HL-60 (cell line): Measurements from ENCODE around the gene SDK1.
"Not testable (repeated sequence)": the region's sequence is repeated elsewhere in the genome, so short reads cannot be mapped to it uniquely, and the experiment has no call there.

ENCODE experiments used
- DNase-seq, 2 experiments: peaks; one replicate each; pipeline ENCODE4 v3.0.0-alpha.2; 2010 to 2020; ENCODE audit warnings: low read depth in 1 of 2, low spot score in 1 of 2
- H3K27ac ChIP-seq: fragments of 250-450 bp; sonication (Bioruptor Pico); replicated peaks from 2 replicates; pipeline ENCODE4 v1.5.1; 2020; ENCODE audit warnings: mild to moderate bottlenecking, moderate library complexity
- H3K27me3 ChIP-seq: fragments of 250-450 bp; sonication (Bioruptor Pico); 2 replicates; pipeline ENCODE4 v1.5.1; 2021; ENCODE audit warnings: mild to moderate bottlenecking, moderate library complexity; ENCODE audit not compliant: insufficient read depth, poor library complexity, severe bottlenecking
- H3K4me3 ChIP-seq: replicated peaks from 2 replicates; pipeline ENCODE4 v1.5.1; 2011; ENCODE audit warnings: mild to moderate bottlenecking, control low read depth, low read length; ENCODE audit not compliant: insufficient read depth
- GABPA ChIP-seq: IDR thresholded peaks from 2 replicates; pipeline ENCODE4 v1.6.1; 2012; ENCODE audit warnings: low read depth
- POLR2AphosphoS5 ChIP-seq: IDR thresholded peaks from 2 replicates; pipeline ENCODE4 v1.6.1; 2012; ENCODE audit warnings: low read depth
- SPI1 ChIP-seq: IDR thresholded peaks from 2 replicates; pipeline ENCODE4 v1.6.1; 2012; ENCODE audit warnings: low read depth, mild to moderate bottlenecking, borderline replicate concordance
- TF ChIP-seq, protein P1 (sequence below): IDR thresholded peaks from 2 replicates; pipeline ENCODE4 v1.6.1; 2012; ENCODE audit warnings: low read depth; ENCODE audit not compliant: insufficient replicate concordance
- TF ChIP-seq, protein P2 (sequence below): IDR thresholded peaks from one replicate; pipeline ENCODE4 v1.5.1; 2011; ENCODE audit warnings: low read length, control low read depth, inconsistent platforms; ENCODE audit not compliant: insufficient read depth

SDK1 gene

DNA sequence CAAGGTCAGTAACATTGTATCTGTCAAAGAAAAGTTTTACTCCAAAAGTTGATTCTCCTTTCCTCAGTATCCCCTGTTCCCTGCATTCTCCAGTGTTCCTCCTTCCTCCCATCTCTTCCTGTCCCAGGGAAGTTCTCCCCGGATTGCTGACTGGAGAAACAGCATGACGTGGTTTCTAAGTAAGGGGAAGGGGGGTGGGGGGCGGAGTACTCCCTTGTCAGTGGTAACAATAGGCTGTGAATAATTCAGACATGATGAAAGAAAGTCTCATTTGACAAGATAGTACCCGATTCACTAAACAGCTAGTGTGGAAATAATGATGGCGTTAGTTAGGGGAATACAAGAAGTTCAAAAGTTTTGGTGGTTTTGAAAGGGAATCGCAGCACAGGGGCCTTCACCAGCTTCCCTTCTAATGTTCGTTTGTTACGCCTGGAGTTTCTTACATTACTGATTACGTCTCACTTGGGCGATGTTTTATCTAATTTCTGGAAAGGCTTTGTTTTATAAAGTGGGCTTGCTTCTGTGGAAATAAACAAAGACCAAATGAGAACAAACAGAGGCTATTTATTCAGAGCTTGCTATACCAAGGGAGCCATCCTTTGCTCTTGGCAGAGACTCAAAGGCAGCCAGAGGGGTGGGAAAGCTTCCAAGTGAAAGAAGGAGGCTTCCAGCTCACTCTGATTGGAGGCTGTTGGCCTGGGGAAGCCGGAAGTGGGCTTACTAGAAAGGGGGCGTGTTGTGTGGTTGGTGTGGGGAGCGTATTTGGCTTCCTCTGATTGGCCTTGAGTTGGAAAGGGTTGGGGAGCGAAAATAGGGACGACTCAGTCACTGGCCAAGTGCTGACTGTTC is 453.7 kb downstream of the SDK1 start:
- no peak for DNase-seq
- no peaks in the 10 kb centered on the region for H3K27me3 ChIP-seq
- TF ChIP-seq POLR2AphosphoS5 (no peak), SPI1 (no peak), GABPA (no peak)
- TF ChIP-seq, protein P1, sequence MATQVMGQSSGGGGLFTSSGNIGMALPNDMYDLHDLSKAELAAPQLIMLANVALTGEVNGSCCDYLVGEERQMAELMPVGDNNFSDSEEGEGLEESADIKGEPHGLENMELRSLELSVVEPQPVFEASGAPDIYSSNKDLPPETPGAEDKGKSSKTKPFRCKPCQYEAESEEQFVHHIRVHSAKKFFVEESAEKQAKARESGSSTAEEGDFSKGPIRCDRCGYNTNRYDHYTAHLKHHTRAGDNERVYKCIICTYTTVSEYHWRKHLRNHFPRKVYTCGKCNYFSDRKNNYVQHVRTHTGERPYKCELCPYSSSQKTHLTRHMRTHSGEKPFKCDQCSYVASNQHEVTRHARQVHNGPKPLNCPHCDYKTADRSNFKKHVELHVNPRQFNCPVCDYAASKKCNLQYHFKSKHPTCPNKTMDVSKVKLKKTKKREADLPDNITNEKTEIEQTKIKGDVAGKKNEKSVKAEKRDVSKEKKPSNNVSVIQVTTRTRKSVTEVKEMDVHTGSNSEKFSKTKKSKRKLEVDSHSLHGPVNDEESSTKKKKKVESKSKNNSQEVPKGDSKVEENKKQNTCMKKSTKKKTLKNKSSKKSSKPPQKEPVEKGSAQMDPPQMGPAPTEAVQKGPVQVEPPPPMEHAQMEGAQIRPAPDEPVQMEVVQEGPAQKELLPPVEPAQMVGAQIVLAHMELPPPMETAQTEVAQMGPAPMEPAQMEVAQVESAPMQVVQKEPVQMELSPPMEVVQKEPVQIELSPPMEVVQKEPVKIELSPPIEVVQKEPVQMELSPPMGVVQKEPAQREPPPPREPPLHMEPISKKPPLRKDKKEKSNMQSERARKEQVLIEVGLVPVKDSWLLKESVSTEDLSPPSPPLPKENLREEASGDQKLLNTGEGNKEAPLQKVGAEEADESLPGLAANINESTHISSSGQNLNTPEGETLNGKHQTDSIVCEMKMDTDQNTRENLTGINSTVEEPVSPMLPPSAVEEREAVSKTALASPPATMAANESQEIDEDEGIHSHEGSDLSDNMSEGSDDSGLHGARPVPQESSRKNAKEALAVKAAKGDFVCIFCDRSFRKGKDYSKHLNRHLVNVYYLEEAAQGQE: no peak
- TF ChIP-seq, protein P2, sequence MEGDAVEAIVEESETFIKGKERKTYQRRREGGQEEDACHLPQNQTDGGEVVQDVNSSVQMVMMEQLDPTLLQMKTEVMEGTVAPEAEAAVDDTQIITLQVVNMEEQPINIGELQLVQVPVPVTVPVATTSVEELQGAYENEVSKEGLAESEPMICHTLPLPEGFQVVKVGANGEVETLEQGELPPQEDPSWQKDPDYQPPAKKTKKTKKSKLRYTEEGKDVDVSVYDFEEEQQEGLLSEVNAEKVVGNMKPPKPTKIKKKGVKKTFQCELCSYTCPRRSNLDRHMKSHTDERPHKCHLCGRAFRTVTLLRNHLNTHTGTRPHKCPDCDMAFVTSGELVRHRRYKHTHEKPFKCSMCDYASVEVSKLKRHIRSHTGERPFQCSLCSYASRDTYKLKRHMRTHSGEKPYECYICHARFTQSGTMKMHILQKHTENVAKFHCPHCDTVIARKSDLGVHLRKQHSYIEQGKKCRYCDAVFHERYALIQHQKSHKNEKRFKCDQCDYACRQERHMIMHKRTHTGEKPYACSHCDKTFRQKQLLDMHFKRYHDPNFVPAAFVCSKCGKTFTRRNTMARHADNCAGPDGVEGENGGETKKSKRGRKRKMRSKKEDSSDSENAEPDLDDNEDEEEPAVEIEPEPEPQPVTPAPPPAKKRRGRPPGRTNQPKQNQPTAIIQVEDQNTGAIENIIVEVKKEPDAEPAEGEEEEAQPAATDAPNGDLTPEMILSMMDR: no peak
- H3K4me3 ChIP-seq: no peak overlapping the region
- no peak overlapping the region for H3K27ac ChIP-seq

- H3K27ac ChIP-seq, DNase-seq, H3K4me3 ChIP-seq, H3K27me3 ChIP-seq: not testable (repeated sequence)
Observed at GRCh38 chr7:3755778-3756453, 454.9 kb downstream of the SDK1 start.

DNA sequence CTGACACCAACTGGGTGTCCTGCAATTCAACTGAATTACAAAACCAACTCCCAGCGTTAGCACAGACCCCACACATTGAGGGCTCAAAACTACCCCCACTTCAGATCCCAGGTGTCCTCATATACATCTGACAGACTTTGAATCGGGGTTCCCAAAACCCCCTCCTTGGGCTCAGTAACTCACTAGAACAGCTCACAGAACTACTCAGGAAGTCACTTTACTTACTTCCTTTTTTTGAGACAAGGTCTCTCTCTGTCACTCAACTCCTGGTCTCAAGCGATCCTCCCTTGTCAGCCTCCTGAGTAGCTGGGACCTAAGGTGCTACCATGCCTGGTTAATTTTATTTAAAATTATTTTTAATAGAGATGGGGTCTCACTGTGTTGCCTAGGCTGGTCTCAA is 456.0 kb downstream of the SDK1 start:
- Histone ChIP-seq H3K27me3 (no peaks in the 10 kb centered on the region), H3K4me3 (no peak overlapping the region), H3K27ac (no peak overlapping the region)
- DNase-seq: no peak
- TF ChIP-seq SPI1 (no peak), POLR2AphosphoS5 (no peak), GABPA (no peak)
- TF ChIP-seq, protein P2: no peak
- TF ChIP-seq, protein P1: no peak

GRCh38 chr7:3760651-3761050 is 459.6 kb downstream of the SDK1 start:
- Histone ChIP-seq H3K27me3 (no peaks in the 10 kb centered on the region), H3K27ac (no peak overlapping the region)

More at GRCh38 chr7:3760651-3761050, 459.6 kb downstream of the SDK1 start:
- TF ChIP-seq, protein P1: no peak
- TF ChIP-seq, protein P2: no peak
- TF ChIP-seq GABPA (no peak), SPI1 (no peak), POLR2AphosphoS5 (no peak)
- no peak overlapping the region for H3K4me3 ChIP-seq
- no peak for DNase-seq
